Left hindlimb (tissue), 1 donor: Measurements from ENCODE around the gene PDIA5.
A peak's percentile ranks its signal among the peaks of the same experiment; 100 is the strongest.

Experiments
- DNase-seq: peaks from one replicate; pipeline ENCODE4 v3.0.0-alpha.2; 2018

Gene PDIA5

DNA sequence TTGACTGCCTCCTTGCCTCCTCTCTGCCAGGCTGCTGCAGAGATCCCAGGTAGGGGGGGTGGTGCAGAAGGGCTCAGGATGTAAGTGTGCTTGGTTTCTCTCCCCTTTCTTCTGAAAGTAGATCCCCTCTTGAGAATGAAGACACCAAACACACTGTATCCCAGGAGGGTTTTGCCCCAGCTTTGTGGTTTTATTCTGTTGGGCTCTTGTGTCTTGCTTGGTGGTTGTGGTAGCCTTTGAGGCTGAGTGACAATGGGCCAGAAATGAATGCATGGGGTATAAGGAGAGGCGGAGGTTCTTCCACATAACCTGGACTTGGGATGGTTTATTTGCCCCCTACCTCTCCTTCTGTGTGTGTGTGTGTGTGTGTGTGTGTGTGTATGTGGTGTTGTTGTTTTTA, 5.7 kb downstream of the PDIA5 start:
- no peak for DNase-seq

DNA sequence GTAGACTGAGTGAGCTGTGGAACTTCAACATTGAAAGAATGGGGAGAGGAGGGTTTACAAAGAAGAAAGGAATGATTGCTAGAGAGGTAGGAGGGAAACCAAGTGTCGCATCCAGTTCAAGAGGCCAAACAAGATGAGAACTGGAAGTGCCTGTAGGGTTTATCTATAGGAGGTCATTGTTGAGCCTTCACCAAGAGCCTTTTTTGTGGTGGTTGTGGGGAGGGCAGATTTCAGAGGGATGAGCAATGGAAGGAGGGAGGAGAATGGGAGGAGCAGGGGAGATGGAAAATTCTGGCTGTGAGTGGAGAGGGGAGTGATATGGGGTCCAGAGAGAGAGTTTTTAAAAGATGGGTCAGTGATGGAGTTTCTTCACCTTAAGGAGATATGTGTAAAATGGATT, 8.5 kb downstream of the PDIA5 start:
- DNase-seq, result no peak

DNA sequence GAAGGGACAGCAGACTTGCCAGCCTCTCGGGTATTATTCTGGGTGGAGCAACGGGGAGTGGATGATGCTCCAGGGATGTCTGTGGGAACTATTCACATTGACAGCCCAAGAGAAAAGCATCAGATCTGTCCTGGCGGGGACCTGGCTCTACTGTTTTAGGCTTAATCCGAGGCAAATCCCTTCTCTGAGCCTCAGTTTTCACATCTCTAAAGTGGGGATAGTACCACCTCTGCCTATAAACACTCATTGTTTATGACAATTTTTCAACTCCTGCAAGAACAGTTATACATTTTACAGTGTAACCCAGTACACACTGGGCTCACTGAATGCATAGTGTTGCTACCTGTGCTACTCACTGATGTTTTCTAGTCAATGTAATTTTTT, 9.3 kb downstream of the PDIA5 start:
- no peak for DNase-seq

DNA sequence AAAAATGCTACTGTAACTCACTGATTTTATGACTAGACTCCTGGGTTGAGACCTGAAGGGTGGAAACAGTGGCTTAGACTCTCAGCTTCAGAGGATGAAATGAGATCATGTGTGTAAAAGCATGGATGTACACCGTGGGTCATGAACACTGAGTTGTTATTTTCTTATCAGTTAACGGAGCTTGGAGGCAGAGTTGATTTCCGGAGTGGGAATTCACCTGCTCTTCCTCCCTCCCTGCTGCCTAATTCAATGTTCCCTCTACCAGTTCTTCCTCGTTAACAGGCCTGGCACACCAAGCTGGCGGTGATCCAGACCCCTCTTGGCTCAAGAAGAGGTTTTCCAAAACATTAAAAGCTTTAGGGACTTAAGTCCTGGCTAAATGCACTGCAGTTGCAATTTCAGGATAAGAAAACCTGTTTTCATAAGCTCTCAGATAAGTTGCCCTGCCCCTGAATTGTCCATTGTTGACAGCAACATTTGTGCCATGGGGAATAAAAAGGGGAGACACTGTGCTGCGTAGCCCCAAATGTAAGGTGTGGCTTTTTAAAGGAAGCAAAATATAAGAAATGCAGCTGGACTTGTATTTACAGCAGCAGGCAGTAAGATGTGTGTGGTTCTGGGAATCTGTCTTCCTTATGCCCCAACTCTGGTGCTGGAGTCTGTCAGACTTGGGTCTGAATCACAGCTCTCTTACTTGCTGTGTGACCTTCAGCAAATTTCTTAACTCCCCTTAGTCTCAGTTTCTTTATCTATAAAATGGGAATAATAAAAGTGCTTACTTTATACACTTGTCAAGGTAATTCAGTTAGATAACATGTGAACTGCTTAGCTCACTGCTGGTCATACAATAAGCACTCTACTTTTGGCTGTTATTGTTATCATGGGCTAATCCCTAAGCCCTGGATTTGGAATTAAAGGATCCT, 9.9 kb downstream of the PDIA5 start:
- peak; percentile 58 for DNase-seq

DNA sequence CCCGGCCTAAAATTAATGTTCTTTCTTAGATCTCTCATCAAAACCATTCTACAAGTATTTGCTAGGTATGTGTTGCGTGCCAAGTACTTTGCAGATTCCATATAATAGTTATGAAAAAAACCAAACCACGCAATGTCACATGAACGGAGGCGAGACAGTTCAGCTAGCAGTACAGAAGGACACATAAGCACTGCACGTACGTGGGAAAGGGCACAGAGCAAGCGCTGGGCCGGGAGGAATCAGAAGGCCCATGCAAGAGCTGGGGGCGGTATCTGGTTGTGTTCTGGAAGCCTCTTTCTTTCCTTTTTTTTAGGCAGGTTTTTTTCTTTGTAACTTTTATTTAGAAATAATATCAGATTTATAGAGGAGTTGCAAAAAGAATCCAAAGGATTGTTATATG, 11.3 kb downstream of the PDIA5 start:
- DNase-seq, result no peak

DNA sequence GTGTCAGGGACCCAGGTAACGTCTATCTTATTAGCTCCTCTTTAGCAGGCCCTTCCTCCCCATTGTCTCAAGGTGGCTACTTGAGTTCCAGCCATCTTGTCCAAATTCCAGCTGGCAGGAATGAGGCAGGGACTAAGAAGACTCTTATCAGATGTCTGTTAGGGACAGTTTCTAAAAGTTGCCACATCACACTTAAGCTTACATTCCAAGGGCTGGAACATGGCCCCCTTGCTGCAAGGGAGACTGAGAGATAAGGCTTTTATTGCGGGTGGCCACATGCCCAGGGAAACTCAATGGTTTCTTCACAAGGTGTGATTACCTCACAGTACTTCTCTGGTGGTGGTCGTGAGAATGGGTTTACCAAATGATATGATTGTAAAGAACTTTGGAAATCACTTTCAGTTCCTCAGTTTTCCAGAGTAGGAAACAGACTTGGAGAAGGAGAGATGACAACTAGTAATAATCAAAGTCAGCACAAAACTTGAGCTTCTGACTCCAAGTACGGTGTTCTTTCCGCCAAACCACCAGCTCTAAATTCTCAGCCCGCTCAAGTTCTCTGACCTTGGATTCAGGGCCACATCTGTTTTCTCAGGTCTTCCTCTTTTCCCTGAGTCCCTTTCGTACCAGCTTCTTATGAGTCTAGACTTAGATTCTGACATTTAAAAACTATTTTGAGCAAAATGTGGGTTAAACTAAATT, 14.2 kb downstream of the PDIA5 start:
- no peak for DNase-seq

DNA sequence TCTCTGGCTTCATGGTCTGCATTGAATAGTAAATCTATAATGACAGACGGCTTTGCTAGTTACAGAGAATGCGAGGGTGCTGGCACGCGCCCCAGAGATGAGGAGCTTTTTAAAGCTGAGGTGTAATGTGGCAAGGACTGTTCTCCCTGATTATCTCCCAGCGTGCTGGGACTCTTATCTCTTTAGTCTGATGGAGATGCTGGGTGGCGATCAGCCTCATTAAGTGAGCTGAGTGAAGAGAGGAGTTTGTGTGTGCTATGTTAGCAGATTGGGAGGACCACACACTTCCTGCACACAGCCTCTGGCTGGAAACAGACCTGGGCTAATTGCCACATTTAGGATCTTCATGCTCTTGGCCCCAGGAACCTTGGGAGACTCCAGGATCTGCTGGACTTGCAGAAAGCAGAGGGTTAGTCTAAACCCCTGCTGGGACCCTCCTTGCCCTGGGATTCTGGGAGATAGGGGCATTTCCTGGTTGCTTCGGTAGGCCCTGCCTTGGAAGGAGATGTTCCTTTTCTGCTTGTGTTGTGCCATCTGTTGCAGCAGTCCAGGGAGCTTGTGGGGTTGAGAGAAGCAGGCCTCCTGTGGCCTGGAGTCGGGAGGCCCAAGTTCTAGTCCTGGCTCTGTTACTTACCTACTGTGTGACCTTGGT, 15.0 kb downstream of the PDIA5 start:
- no peak for DNase-seq

DNA sequence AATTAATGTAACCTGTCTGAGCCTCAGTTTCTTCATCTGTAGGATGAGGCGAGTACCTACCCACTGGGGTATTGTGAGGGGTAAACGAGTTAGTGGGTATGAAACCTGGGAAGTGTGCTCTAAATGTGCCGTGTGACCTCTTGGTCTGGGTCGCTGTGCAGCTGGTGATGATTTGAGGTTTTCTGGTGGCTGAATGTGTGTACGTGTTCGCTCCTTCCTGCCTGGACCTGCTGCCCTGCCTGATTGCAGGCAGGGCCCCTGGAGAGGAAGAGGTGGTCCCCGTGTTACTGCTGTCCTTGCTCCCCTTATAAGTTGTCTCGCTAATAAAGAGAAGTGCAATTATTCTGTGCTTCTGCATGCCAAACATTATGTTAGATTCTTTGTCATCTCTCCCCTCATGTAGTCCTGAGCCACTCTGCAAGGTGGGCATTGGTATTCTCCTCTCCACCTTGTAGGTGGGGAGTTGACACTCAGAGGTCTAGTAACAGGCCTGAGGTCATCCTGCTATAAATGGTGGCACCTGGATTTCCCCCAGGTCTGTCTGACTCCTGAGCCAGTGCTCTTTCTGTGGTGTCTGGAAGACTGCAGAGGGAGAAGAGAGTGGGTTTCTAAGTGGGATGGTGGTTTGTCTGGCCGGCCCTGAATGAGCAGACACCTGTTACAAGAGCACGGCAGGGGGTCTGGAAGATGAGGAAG, 15.7 kb downstream of the PDIA5 start:
- no peak for DNase-seq

DNA sequence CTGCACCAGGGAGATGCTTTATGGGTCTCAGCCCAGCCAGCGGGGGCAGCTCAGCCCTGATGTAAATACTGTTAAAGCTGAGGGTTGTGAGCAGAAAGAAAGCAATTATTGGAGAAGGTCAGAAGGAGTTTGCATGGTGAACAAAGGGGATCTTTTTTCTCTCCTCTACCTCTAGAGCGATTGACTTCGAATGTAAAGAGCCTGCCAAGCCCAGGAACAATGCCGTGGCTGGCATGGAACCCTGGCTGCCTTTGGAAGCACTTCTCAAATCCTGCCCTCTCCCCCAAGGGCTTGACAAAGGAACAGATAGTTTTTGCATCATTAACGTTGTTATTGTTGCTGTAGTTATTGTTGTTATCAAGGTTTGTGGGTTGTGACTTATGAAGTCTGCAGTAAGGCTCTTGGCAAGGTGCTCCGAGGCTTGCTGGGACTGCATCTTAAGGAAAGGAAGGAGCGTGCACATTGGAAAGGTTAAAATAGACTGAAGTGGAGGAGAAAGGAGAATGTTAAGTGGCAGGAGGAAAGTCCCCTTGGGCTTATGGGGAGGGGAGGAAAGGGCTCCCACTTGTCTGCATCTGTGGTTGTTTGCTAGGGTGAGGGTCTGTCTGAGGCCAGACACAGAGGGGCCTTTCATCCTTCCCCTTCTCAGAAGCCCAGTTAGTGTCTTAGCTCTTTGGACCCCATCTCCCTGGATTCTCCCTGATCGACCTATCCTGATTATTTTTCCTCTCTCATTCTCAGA, 16.7 kb downstream of the PDIA5 start:
- DNase-seq, result no peak

DNA sequence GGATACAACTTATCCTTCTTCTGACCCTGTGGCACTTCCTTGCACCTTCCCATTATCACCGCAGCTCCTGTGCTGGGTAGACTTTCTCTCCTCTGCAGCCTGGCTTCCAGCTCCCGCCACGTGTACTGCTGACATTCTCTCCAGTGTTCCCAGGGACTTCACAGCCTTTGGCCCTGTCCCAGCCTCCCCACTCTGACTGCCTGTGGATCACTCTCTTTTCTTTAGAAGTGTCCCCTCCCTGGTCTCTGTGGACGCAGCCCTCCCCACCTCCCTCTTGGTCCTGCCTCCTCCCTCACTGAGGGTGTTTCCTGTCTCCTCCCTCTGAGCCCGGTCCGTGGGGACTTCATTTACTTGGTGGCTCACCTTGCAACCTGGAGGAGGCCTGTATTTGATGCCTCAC, 17.4 kb downstream of the PDIA5 start:
- no peak for DNase-seq

DNA sequence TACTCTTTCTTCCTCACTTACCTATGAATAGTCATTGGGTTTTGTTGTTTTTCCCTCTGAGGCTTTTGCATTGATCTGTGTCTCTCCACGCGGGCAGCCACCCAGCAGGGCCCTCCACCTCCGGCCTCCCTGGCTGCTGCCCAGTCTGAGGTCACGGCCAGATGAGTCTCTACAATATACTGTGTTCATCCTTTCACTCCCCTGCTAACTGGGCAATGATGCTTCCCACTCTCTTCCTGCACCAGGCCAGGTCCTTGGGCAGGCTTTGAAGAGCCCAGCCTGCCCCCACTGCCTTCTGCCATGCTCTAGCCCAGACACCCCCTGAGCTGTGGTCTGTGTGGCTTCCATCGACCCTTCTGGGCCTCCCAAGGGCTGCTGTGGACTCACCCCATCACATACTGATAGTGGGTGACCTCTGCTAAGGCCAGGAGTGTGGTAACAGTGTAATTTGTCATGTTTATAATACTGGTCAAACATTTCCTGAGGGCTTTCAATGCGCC, 18.0 kb downstream of the PDIA5 start:
- no peak for DNase-seq

DNA sequence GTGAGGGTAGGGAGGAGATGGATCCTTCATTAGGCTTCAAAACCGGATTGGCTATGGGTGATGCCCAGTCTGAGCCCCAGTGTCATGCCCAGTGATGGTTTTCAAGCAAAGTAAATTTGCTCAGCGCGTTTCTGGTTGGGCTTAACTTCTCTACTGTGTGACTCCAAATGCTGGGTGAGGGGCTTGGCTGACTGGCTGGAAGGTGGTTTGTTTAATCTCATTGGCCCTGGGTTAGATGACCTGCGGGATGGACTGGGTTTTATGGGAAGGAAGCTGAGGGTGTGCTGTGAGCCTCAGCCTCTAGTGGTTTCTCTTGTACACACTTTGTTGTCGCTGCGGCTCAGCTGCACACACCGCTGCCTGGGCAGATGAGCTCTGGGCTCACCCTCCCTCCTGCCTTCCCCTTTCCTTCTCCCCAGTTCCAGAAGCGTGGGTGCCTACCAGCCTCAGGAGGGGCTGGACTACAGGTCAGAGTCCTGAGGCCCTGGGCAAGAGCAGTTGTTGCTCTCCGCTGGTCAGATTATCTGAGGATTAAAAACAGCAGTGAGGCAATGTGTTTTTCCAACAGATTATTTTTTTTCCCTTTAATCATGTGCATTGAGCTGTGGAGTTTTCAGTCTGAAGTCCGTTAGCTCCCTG, 18.6 kb downstream of the PDIA5 start:
- DNase-seq, result no peak

DNA sequence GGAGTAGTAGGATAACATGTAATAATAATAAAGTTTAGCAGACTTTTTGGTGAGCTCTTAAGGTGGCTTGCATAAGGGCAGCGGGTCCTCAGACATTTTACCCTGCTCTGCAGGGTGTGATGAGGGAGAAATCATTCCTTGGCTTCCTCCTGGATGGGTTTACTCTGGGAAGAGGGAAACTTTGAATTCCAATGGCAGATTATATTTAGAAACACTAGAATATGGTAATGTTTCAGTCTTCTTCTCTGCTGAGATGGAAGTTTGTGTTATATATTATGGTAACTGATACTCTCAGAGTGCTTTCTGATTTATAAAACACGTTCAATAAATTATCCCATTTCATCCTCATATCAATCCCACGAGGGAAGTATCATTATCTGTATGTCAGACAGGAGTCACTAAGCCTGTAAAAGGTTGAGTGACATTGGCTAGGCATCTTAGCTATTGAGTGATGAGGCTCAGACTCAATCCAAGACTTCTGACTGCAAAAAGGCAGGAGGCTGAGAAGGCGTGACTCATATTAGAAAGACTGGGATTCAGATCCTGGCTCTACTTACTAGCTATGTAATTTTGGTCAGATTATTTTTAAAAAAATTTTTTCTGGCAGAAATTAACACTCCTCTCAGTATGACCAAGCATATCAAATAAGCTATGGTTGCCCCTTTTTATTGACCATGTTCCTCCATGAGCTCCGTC, 19.3 kb downstream of the PDIA5 start:
- no peak for DNase-seq

DNA sequence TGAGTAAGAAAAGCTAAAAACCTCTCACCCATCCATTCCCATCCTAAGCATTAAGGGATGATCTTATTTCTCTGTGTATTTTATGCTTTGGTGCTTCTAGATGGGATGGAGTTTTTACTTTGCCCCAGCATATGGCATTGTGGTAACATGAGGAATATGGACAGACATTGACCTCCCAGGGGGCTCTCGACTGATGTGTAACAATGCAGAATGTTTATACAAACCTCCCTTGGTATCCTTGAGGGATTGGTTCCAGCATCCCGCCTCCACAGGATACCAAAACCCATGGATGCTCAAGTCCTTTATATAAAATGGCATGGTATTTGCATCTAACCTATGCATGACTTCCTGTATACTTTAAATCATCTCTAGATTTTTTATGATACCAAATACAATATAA, 21.6 kb downstream of the PDIA5 start:
- no peak for DNase-seq

DNA sequence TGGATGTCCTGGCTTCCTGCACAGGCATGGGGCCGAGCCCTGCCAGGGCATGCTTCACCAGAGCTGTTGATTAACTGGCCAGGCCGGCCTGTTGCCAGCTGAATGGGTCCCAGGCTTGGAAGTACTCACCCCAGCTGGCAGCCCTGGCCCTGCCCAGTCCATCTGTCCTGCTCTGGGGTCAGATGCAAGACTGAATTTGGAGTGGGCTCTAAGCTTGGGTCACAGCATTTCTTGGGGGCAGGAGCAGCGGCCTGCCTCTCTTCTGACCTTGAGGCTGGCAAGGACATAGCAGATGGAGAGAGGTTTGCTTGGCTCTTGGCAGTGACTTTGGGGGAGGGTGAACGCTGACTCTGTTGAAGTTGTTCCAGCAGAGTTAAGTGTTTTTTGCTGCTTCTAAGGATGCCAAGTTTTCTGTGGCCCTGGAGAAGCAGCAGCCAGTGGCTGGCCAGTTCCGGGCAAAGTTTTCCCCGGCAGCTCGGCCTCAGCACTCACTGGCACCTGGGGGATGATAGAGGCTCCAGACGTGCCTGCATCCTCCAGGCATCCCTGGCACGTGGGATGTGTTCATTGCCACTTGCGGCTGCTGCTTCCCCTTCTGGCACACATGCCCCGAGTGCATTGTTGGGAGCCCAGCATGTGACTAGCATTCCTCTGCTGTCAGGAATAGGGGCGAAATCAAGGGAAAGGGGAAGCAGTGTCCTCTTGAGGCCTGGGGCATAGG, 22.9 kb downstream of the PDIA5 start:
- no peak for DNase-seq

DNA sequence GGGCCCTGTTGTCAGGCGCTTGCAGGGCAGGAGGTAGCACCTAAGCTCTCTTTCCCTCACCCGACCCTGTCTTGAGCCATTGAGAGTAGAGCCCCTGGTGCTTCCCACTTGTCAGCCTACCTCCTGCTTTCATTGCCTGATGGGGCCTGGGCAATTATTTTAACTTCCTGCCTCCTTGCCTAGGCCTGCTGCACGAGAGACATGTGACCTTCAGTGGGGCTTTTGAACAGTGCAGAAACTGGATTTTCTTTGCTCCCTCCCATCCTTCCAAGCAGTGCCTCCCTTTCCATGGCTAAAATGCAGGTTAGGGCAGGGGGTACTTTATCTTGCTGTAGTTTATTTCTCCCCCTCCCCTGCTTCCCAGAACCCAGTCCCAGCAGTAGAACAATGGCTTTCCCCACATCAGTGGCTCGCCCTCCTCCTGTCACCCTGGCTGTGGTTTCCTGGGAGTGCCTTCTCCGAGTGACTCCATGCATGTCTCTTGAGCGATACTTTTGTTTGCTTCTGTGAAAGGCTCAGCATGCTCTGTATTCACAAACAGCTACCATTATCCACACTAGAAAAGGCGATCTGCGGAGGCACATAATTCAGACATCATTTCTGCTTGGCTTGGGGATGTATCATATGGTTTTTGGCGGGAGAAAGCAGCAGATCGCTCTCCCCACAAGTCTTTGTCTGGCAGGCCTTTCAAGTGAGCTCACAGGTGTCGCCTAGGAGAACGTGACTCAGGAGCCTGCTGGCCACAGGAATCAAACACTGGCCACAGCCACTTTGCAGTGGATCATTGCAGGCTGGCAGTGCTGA, 24.1 kb downstream of the PDIA5 start:
- DNase-seq, result no peak

DNA sequence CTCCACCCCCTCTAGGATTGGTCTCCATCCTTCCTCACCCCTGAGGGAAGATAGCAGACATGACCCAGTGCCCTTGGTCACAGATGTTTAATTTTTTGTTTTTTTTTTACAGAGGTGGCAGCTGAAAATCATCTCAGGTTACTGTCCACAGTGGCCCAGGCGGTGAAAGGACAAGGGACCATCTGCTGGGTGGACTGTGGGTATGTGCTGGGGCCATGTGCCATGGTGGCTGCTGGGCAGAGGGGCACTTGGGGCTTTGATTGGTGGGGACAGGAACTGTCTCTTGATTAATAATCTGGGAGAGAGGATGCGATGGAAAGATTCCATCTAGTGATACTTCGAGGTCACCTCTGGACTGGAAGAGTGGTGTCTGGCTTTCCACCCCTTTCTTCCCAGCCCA, 25.4 kb downstream of the PDIA5 start:
- no peak for DNase-seq

DNA sequence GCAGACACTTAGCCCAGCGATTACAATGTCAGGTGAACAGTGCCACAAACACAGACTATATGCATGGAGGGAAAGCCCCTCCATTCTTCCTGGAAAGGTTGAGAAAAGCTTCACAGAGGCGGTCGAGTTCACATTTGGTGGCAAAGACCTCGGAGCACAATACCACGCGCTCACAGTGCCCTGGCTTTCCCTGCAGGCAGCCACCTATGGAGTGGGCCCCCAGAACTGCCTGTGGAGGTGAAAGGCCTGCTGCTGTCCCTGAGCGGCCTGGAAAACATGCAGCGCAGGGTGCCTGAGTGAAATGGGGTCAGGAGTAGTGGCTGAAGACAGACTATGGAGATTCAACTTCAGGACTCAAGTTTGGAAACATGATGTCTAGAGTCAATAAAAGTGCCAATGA, 26.9 kb downstream of the PDIA5 start:
- no peak for DNase-seq

DNA sequence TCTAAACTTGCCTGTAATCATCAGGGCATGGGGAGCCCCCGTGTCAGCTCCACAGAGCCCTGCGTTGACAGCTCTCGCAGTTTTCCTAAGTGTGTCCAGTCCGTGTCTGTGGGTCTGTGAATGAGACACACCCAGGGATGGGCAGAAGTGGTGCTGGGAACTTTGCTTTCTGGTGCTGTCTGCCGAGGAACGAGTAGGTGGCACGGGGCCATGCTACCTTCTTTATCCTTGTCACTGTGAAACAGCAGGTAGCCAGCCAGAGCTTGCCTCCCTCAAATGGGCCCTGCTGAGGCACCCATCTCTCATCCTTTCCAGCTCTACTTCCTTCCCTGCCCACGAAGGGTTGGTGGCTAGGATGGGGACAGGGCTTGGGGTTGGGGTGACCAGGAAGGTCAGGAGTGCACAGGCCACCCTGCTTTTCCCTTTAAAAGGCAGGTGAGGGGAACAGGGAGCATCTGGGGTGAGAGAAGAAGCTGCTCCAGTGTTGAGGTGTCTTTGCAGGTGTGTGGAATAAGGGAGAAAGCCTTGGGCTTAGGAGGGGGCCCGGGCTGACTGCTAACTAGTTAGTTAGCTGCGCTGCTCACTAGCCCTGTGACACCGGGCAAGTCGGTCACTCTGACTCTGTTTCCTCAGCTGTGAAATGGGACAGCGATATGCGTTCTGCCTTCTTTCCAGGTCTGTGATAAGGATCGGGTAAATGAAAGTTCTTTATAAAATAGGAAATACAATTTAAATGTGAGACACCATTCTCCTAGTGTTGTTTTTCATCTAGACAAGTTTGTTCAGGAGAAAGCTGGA, 27.9 kb downstream of the PDIA5 start:
- no peak for DNase-seq
